ENCODE data around the gene MCRS1. TPM values are rescaled to one million over a fixed set of nuclear protein-coding genes. Genes with fewer than 3 reads are reported as not detected.

Gene MCRS1
- total RNA-seq, 4 donors from 2014 or later, result 42.4 to 73.6 (median 61.1) TPM

DNA sequence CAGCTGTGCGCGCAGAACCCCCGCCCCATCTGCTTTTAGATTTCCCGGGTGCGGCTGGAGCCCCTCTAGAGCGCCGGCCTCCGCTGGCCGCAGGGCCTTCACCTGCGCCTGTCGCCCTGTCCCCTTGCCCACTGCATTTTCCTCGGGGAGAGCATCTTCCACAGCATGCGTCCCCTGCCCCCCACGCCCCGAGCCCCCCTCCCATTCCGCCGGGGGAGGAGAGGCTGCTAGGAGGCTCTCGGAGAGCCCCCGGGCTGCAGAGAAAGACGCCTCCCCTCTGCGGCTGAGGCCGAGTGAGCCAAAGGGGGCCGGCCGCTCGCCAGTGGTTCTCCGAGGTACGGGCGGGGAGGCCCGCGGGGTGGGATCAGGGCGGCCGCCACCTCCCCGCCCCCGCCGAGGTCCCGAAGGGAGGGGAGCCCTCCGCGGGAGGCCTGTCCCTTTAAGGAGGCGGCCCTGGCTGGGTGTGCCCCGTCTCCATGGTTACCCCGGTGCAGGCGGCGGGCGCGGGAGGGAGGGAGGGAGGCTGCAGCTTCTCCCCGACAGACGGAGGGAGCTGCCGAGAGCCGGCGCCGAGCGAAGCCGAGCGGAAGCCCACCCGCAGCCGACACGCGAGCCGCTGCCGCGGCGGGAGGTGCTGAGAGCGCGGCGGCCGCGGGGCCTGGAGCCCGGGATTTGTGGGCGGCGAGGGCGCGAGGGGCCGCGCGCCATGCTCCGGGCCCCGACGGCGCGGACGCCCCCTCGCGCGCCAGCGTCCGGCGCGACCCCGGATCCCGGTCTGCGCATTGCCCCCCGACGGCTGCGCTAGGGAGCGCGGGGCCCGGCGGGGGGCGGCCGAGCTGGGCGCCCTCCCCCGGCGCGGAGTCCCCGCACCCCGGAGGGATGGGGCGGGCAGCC is 29.2 kb downstream of the MCRS1 start, which contains the start of gene KCNH3:
Gene KCNH3 (plus strand): TSS at position 521 of the 894 bp plus-strand sequence. CDS start 387 bp downstream, outside the sequence.
- no CpG with 5 or more reads among the region's 107 CpGs for WGBS
- H3K27me3 ChIP-seq, result peaks cover 31% of the 10 kb centered on the region
- no peaks in the 10 kb centered on the region for H3K9me3 ChIP-seq
- peak within 1 kb of the TSS; percentile 60 for H3K4me3 ChIP-seq
- no peak for TF ChIP-seq POLR2A (IDR thresholded peaks at IDR 0.05)
- TF ChIP-seq EP300 (IDR thresholded peaks at IDR 0.05), result no peak
- no peak for TF ChIP-seq CTCF (IDR thresholded peaks at IDR 0.05)
- no peak for TF ChIP-seq POLR2AphosphoS5 (IDR thresholded peaks at IDR 0.05)
- H3K36me3 ChIP-seq, result no peaks in the 10 kb centered on the region
- no peak within 1 kb of the TSS for H3K27ac ChIP-seq
- peaks cover 34% of the 10 kb centered on the region for H3K4me1 ChIP-seq
- DNase-seq (ENCODE audit: low spot score in 2 of 2), result peak; percentile 89 to 93

DNA sequence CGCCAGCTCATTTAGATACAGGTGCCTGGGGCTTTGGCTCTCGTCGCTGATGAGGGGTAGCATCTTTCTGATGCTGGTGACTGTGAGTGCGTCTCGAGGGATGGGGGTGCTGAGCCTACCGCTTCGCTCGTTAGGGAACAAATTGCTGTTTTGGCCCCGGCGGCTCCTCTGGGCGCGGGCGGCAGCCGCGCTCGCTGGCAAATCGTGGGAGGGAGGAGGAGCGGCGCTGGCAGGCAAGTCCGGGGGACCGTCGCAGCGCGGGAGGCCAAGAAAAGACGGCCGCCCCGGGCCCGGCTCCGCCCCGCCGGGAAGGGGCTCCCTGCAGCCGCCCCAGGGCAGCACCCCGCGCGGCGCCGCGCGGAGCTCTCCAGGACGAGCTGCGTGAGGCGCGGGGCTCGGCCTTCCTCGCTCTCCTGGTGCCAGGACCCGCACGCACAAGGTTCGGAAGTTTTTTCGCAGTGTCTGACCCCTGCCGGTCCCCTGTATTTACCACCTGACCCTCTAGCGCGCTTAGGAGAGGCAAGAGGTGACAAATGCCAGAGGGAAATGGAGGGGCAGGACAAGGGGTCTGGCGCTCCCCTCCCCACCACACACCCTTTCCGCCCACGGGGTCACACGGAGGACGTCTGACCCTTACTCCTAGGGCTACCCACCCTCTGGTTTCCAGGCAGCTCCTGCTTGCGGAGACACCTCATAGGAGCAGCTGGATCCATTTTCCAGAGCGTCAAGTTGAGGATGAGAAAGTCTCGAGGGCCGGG is 30.0 kb downstream of the MCRS1 start:
- DNase-seq (ENCODE audit: low spot score in 2 of 2), result no peak
- no peak for TF ChIP-seq POLR2AphosphoS5 (IDR thresholded peaks at IDR 0.05)
- TF ChIP-seq CTCF (IDR thresholded peaks at IDR 0.05), result no peak
- TF ChIP-seq POLR2A (IDR thresholded peaks at IDR 0.05), result no peak
- TF ChIP-seq EP300 (IDR thresholded peaks at IDR 0.05), result no peak
- H3K27ac ChIP-seq, result no peak overlapping the region
- H3K4me1 ChIP-seq, result peaks cover 34% of the 10 kb centered on the region
- H3K36me3 ChIP-seq, result no peaks in the 10 kb centered on the region
- WGBS, result 0% methylated on average over 29 of the region's 61 CpGs
- peak overlapping the region; percentile 60 for H3K4me3 ChIP-seq
- H3K9me3 ChIP-seq, result no peaks in the 10 kb centered on the region
- peaks cover 28% of the 10 kb centered on the region for H3K27me3 ChIP-seq

DNA sequence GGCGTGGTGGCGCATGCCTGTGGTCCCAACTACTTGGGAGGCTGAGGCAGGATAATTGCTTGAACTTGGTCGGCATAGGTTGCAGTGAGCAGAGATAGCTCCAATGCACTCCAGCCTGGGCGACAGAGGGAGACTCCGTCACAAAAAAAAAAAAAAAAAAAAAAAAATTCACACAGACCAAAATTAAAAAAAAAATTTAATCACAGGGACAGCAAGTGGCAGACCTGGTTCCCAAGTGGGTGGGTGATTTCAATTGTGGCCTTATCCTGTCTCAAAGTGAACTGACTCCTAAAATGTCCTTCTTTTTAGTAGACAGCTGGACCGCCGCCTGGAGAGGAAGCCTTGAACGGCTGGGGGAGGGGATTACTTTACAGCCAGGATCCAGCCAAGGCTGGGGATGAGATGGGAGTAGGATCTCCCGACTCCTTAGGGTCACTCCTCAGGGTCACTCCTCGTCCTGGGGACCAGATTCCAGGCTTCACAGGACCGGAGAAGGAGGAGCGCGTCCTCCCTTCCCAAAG is 30.7 kb downstream of the MCRS1 start:
- peak overlapping the region; percentile 60 for H3K4me3 ChIP-seq
- WGBS, result 25% methylated on average over 11 of the region's 13 CpGs
- no peaks in the 10 kb centered on the region for H3K9me3 ChIP-seq
- DNase-seq (ENCODE audit: low spot score in 2 of 2), result no peak
- peaks cover 34% of the 10 kb centered on the region for H3K4me1 ChIP-seq
- no peak overlapping the region for H3K27ac ChIP-seq
- TF ChIP-seq POLR2AphosphoS5 (IDR thresholded peaks at IDR 0.05) (no peak), POLR2A (IDR thresholded peaks at IDR 0.05) (no peak), CTCF (IDR thresholded peaks at IDR 0.05) (no peak), EP300 (IDR thresholded peaks at IDR 0.05) (no peak)
- H3K36me3 ChIP-seq, result no peaks in the 10 kb centered on the region
- H3K27me3 ChIP-seq, result peaks cover 28% of the 10 kb centered on the region

GRCh38 chr12:49536526-49537071 is 31.3 kb downstream of the MCRS1 start:
- peaks cover 34% of the 10 kb centered on the region for H3K4me1 ChIP-seq

More at GRCh38 chr12:49536526-49537071, 31.3 kb downstream of the MCRS1 start:
- H3K27ac ChIP-seq, result no peak overlapping the region
- H3K9me3 ChIP-seq, result no peaks in the 10 kb centered on the region
- TF ChIP-seq CTCF (IDR thresholded peaks at IDR 0.05) (no peak), POLR2AphosphoS5 (IDR thresholded peaks at IDR 0.05) (no peak), POLR2A (IDR thresholded peaks at IDR 0.05) (no peak), EP300 (IDR thresholded peaks at IDR 0.05) (no peak)
- H3K36me3 ChIP-seq, result no peaks in the 10 kb centered on the region
- DNase-seq (ENCODE audit: low spot score in 2 of 2), result no peak
- H3K4me3 ChIP-seq, result no peak overlapping the region
- peaks cover 28% of the 10 kb centered on the region for H3K27me3 ChIP-seq
- WGBS, result 64% methylated on average over 3 of the region's 3 CpGs
